GM12878 (cell line): ENCODE results near the gene ZNF333. TPM values are rescaled to one million over a fixed set of nuclear protein-coding genes. Genes with fewer than 3 reads are reported as not detected.

Experiments used
- ATAC-seq: fragments of 200-7000 bp; cut with Tn5 transposase; 3 replicates; pipeline ENCODE4 v1.9.1; 2020; ENCODE audit warnings: mild to moderate bottlenecking, moderate library complexity
- BruUV-seq: library from RNA; stranded (reverse); fragments of 400-500 nt; replicated peaks from 2 replicates; lab custom pipeline; 2021; lab: Mats Ljungman, UMichigan
- CTCF ChIA-PET: fragments of 300-600 bp; sonication (Branson Sonifier 250); formaldehyde crosslinking; extraction: SDS; loops from one replicate; lab custom pipeline; 2021; ENCODE audit warnings: inconsistent platforms; lab: Yijun Ruan, JAX
- POLR2A ChIA-PET: fragments of 350-600 bp; formaldehyde crosslinking; extraction: SDS; loops from one replicate; lab custom pipeline; 2021; ENCODE audit warnings: inconsistent platforms; lab: Charles Lee
- RAD21 ChIA-PET: fragments of 300-600 bp; sonication (Branson Sonifier 250); formaldehyde crosslinking; loops from one replicate; lab custom pipeline; 2023; ENCODE audit warnings: antibody characterized with exemption; ENCODE audit not compliant: unreplicated experiment; lab: Charles Lee
- SMC1A ChIA-PET: fragments of 300-600 bp; sonication (Branson Sonifier 250); formaldehyde crosslinking; loops from one replicate; lab custom pipeline; 2023; ENCODE audit not compliant: unreplicated experiment, uncharacterized antibody; lab: Charles Lee
- DNase-seq: peaks from one replicate; pipeline ENCODE4 v3.0.0-alpha.2; 2011; ENCODE audit warnings: low read depth, low spot score
- FAIRE-seq: peaks from 3 replicates; lab custom pipeline; 2011; peaks lifted over from hg19 to GRCh38; lab: Jason Lieb, UNC
- H2AFZ ChIP-seq: 2 replicates; pipeline ENCODE4 v1.6.0; 2011; ENCODE audit warnings: low read depth, low read length, control low read depth; ENCODE audit not compliant: control insufficient read depth
- H3K27ac ChIP-seq: 2 replicates; pipeline ENCODE4 v1.5.1; 2011; ENCODE audit warnings: control low read depth; ENCODE audit not compliant: control insufficient read depth, insufficient read depth
- H3K27me3 ChIP-seq, 2 experiments: replicated peaks in 1 of 2; 2 replicates each; pipeline versions ENCODE4 v1.6.0 to v1.6.1; 2011; ENCODE audit warnings: low read length in 1 of 2; ENCODE audit not compliant: control insufficient read depth in 2 of 2, insufficient read depth in 2 of 2
- H3K36me3 ChIP-seq, 2 experiments: 2 replicates each; pipeline ENCODE4 v1.5.1; 2011; ENCODE audit warnings: low read length in 1 of 2; ENCODE audit not compliant: control insufficient read depth in 2 of 2, insufficient read depth in 2 of 2
- H3K4me1 ChIP-seq: 2 replicates; pipeline ENCODE4 v1.6.1; 2011; ENCODE audit warnings: mild to moderate bottlenecking, low read length, moderate library complexity, mixed read lengths; ENCODE audit not compliant: control insufficient read depth, insufficient read depth
- H3K4me2 ChIP-seq: 2 replicates; pipeline ENCODE4 v1.6.0; 2011; ENCODE audit warnings: control low read depth; ENCODE audit not compliant: control insufficient read depth, insufficient read depth
- H3K4me3 ChIP-seq: fragments of 200-600 bp; sonication (generic); 2 replicates; pipeline ENCODE4 v1.5.1; 2016
- H3K79me2 ChIP-seq: 2 replicates; pipeline ENCODE4 v1.6.0; 2011; ENCODE audit warnings: low read length; ENCODE audit not compliant: control insufficient read depth, insufficient read depth
- H3K9ac ChIP-seq: 2 replicates; pipeline ENCODE4 v1.8.0; 2011; ENCODE audit warnings: low read length, control low read depth, mixed read lengths; ENCODE audit not compliant: control insufficient read depth, insufficient read depth
- H3K9me3 ChIP-seq: replicated peaks from 3 replicates; pipeline ENCODE4 v1.5.1; 2011; ENCODE audit warnings: mild to moderate bottlenecking, low read length; ENCODE audit not compliant: control insufficient read depth, insufficient read depth
- H4K20me1 ChIP-seq: 2 replicates; pipeline ENCODE4 v1.6.0; 2011; ENCODE audit not compliant: control insufficient read depth, insufficient read depth
- IKZF2 ChIP-seq, 2 experiments: fragments of 450-650 bp; IDR thresholded peaks; 2 replicates each; pipeline ENCODE4 v1.6.1; 2017; ENCODE audit warnings: mild to moderate bottlenecking in 2 of 2, moderate library complexity in 2 of 2
- PAX8 ChIP-seq: fragments of 450-650 bp; IDR thresholded peaks from 2 replicates; pipeline ENCODE4 v1.6.1; 2017; ENCODE audit warnings: mild to moderate bottlenecking, moderate library complexity
- ZNF384 ChIP-seq: IDR thresholded peaks from 2 replicates; pipeline ENCODE4 v1.6.1; 2012; ENCODE audit warnings: low read depth, mild to moderate bottlenecking, low read length, improper control_type of control experiment, borderline replicate concordance
- WGBS: methylation state at CpG from one replicate; pipeline ENCODE4 v1.1.6; 2016; ENCODE audit warnings: low lambda C conversion rate; ENCODE audit not compliant: insufficient replicate concordance, insufficient coverage; ENCODE audit errors: missing lambda C conversion rate; 5-methylcytosine and 5-hydroxymethylcytosine counted together
- in situ Hi-C: fragments of 300-500 bp; cut with MboI; formaldehyde crosslinking; loops from 9 replicates; pipeline ENCODE4 v1.14.3; 2018; ENCODE audit warnings: mixed read lengths
- intact Hi-C: fragments of 100-400 bp; cut with micrococcal nuclease; formaldehyde crosslinking; loops from one replicate; pipeline ENCODE4 v1.14.2; 2022; ENCODE audit not compliant: unreplicated experiment
- polyA plus RNA-seq, 11 experiments: library from polyadenylated mRNA; depleted of rRNA in 4 of 11; unstranded in 6 of 11; stranded (reverse) in 5 of 11; fragments of >200 nt; fragmentation: Nextera tagmentation in 4 of 11; fragmentation: Illumina TruSeq in 1 of 11; extraction: Ambion mirVana in 4 of 11; extraction: Trizol in 1 of 11; gene quantifications; 1 replicate in 1 of 11; 2 replicates in 10 of 11; pipeline versions ENCODE4 v1.2.1 to v1.2.3, GENCODE V29; 2011 to 2016; ENCODE audit warnings: inconsistent platforms in 2 of 11, missing spikeins in 2 of 11, low read depth in 1 of 11
- total RNA-seq, 4 experiments: library from RNA; depleted of rRNA in 3 of 4; stranded (reverse); fragments of >200 nt in 3 of 4; fragmentation: Illumina TruSeq in 1 of 4; extraction: Trizol in 1 of 4; gene quantifications; 2 replicates each; pipeline versions ENCODE4 v1.2.1 to v1.2.3, GENCODE V29; 2013 to 2021

Gene ZNF333
- total and polyA plus RNA-seq, 10 of the 15 experiments (the other 5 are each of a cell fraction or from before 2014, with no cell fraction given): 2.3 to 14.1 (median 5.7) TPM

GRCh38 chr19:14661372-14661924 is 28.4 kb upstream of the ZNF333 start:
- TF ChIP-seq PAX8: no peak
- peak in 1 of 2 experiments; percentile 16; a peak in 1 of 4 replicates for TF ChIP-seq IKZF2 (IDR thresholded peaks at IDR 0.05)
- RAD21 ChIA-PET: no interaction called here
- Histone ChIP-seq H3K27me3 (no peaks in the 10 kb centered on the region; a peak in 1 of 4 replicates), H3K79me2 (no peaks in the 10 kb centered on the region), H3K9ac (no peak overlapping the region), H3K4me3 (no peak overlapping the region), H3K4me1 (peaks cover 3% of the 10 kb centered on the region; the same call in 1 of the 2 replicates), H3K36me3 (no peaks in the 10 kb centered on the region), H4K20me1 (no peaks in the 10 kb centered on the region), H3K9me3 (no peaks in the 10 kb centered on the region), H3K4me2 (0 out of 2 replicates have a peak overlapping the region, but pooled peaks have one; percentile 44), H2AFZ (no peak overlapping the region), H3K27ac (no peak overlapping the region)
- intact Hi-C loops: no loop called here
- CTCF ChIA-PET: interaction anchor here (0.6 to 0.9 kb wide), 2 partner anchors 25 to 1388 kb away, joined by 3 to 5 read pairs; no protein-coding TSS in a partner anchor
- no peak for FAIRE-seq
- no peak for ATAC-seq
- WGBS: 24% methylated on average over 12 of the region's 12 CpGs
- in situ Hi-C loops: no loop called here
- SMC1A ChIA-PET: interaction anchor here (1.4 kb wide), 1 partner anchor 9 kb away, joined by 4 read pairs; no protein-coding TSS in a partner anchor
- POLR2A ChIA-PET: interaction anchor here (0.7 kb wide), 1 partner anchor 367 kb away, joined by 5 read pairs; no protein-coding TSS in a partner anchor
- no TSS peak for BruUV-seq
- DNase-seq: no peak

- Histone ChIP-seq H3K9me3 (peaks cover 14% of the 10 kb centered on the region), H3K79me2 (no peaks in the 10 kb centered on the region), H3K27ac (no peak overlapping the region), H3K4me3 (no peak overlapping the region), H3K27me3 (no peaks in the 10 kb centered on the region), H4K20me1 (no peaks in the 10 kb centered on the region), H3K9ac (no peak overlapping the region), H3K4me2 (no peak overlapping the region), H2AFZ (no peak overlapping the region), H3K4me1 (peaks cover 10% of the 10 kb centered on the region), H3K36me3 (no peaks in the 10 kb centered on the region)
- no peak for TF ChIP-seq ZNF384
- ATAC-seq (no peak), FAIRE-seq (no peak), DNase-seq (no peak)
- CTCF ChIA-PET: interaction anchor here (1.0 to 9.8 kb wide), 4 partner anchors 15 to 113 kb away, joined by 5 to 104 read pairs (median 5); no protein-coding TSS in a partner anchor
- SMC1A ChIA-PET: interaction anchor here (0.8 to 10.3 kb wide), 4 partner anchors 16 to 93 kb away, joined by 3 to 144 read pairs (median 4); partner anchors contain the start of gene ZNF333
- 55% methylated on average over 3 of the region's 3 CpGs for WGBS
- no TSS peak for BruUV-seq
- in situ Hi-C loops: no loop called here
- RAD21 ChIA-PET: interaction anchor here (9.3 kb wide), 1 partner anchor 15 kb away, joined by 70 read pairs; no protein-coding TSS in a partner anchor
- POLR2A ChIA-PET: interaction anchor here (0.6 to 1.2 kb wide), 4 partner anchors 15 to 57 kb away, joined by 3 to 4 read pairs (median 3); no protein-coding TSS in a partner anchor
- intact Hi-C loops: no loop called here
These were observed 19.9 kb upstream of the ZNF333 start for GRCh38 chr19:14669940-14670339.
